Glutamatergic neuron (in vitro differentiated cells): ENCODE results near the gene SCGB1A1. TPM values are rescaled to one million over a fixed set of nuclear protein-coding genes. Genes with fewer than 3 reads are reported as not detected.

Experiments used
- DNase-seq: peaks from one replicate; pipeline ENCODE4 v3.0.0; 2022
- H3K27ac Mint-ChIP-seq: one replicate; pipeline ENCODE4 v1.8.0; 2020; ENCODE audit warnings: mild to moderate bottlenecking, mixed read lengths, inconsistent platforms; ENCODE audit not compliant: unreplicated experiment
- H3K27me3 Mint-ChIP-seq: one replicate; pipeline ENCODE4 v1.8.0; 2020; ENCODE audit warnings: mild to moderate bottlenecking, moderate library complexity, mixed read lengths, inconsistent platforms; ENCODE audit not compliant: unreplicated experiment
- H3K36me3 Mint-ChIP-seq: one replicate; pipeline ENCODE4 v1.8.0; 2020; ENCODE audit warnings: mild to moderate bottlenecking, mixed read lengths, inconsistent platforms; ENCODE audit not compliant: unreplicated experiment
- H3K4me1 Mint-ChIP-seq: one replicate; pipeline ENCODE4 v1.8.0; 2020; ENCODE audit warnings: mild to moderate bottlenecking, low read depth, mixed read lengths, inconsistent platforms; ENCODE audit not compliant: unreplicated experiment
- H3K4me3 Mint-ChIP-seq: one replicate; pipeline ENCODE4 v1.8.0; 2020; ENCODE audit warnings: mild to moderate bottlenecking, mixed read lengths, inconsistent platforms; ENCODE audit not compliant: unreplicated experiment
- H3K9me3 Mint-ChIP-seq: one replicate; pipeline ENCODE4 v1.8.0; 2020; ENCODE audit warnings: mild to moderate bottlenecking, moderate library complexity, mixed read lengths, inconsistent platforms; ENCODE audit not compliant: unreplicated experiment
- total RNA-seq: library from RNA; stranded (reverse); fragmentation: NEBNext Ultra II Directional; extraction: Animal tissue kit (Norgen Biotek cat#: 25700); gene quantifications from one replicate; pipeline ENCODE4 v1.2.1, GENCODE V29; 2021; ENCODE audit not compliant: unreplicated experiment
- TF ChIP-seq, protein P1 (sequence below): fragments of 200-600 bp; sonication (generic); IDR thresholded peaks from one replicate; pipeline ENCODE4 v1.5.0; 2021; ENCODE audit not compliant: partially characterized antibody, unreplicated experiment

SCGB1A1 gene
- total RNA-seq, 1 donor from 2014 or later, result not detected

DNA sequence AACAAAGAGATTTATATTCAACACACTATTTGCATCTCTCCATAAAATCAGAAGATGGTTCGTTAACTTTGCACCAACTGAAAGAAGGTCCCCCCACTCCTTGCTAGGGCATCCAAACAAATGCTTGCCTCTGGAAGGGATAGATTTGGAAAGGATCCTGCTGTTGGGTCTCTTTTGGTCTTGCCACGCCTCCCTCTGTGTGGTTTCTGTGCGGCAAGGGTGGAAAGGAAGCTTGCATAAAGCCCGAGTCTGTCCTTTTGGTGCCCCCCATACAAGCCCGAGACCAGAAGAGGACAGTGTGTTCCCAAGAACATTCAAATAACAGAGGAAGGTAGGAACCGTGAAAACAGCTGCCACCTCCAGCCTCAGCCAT is 15.1 kb downstream of the SCGB1A1 start:
- H3K27me3 Mint-ChIP-seq, result peaks cover 7% of the 10 kb centered on the region

DNA sequence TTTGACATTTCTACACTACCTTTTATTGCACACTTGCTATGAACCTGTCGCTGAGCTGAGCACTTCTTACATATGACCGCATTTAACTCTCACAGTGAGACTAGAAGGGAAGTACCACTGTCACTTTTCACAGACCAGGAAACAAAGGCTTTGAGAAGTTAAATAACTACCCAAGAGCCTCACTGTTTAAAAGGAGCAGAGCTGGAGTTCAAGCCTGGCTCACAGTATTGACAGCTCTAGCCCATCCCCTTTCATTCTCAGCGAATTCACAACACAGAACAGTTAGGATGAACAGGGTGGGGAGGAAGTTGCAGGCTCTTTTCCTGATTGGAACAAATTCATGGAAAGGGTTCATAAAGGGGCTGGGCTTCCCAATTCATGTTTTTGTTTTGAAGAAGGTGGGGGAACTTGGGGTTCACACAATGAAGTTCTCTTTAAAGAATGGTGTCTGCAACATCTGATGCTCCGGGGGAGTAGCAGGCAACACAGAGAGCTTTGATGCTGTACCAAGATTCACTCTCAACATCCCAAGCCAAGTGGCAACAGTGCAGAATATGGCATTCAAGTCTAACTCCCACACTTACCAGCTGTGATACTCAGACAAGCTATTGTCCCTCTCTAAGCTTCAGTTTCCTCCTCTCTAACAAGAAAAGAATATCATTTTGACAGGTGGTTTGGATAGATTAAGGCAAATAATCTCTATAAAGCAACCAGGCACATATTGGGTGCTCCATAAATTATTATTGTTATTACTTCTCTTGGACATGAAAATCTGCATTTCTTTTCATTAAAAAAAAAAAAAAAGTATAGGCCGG is 17.2 kb downstream of the SCGB1A1 start:
- TF ChIP-seq, protein P1, sequence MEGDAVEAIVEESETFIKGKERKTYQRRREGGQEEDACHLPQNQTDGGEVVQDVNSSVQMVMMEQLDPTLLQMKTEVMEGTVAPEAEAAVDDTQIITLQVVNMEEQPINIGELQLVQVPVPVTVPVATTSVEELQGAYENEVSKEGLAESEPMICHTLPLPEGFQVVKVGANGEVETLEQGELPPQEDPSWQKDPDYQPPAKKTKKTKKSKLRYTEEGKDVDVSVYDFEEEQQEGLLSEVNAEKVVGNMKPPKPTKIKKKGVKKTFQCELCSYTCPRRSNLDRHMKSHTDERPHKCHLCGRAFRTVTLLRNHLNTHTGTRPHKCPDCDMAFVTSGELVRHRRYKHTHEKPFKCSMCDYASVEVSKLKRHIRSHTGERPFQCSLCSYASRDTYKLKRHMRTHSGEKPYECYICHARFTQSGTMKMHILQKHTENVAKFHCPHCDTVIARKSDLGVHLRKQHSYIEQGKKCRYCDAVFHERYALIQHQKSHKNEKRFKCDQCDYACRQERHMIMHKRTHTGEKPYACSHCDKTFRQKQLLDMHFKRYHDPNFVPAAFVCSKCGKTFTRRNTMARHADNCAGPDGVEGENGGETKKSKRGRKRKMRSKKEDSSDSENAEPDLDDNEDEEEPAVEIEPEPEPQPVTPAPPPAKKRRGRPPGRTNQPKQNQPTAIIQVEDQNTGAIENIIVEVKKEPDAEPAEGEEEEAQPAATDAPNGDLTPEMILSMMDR, result no peak
- Mint-ChIP-seq H3K36me3 (no peaks in the 10 kb centered on the region), H3K4me1 (peaks cover 7% of the 10 kb centered on the region), H3K4me3 (no peak overlapping the region), H3K27me3 (peaks cover 4% of the 10 kb centered on the region), H3K9me3 (peaks cover 2% of the 10 kb centered on the region), H3K27ac (no peak overlapping the region)
- DNase-seq, result no peak

More for the DNA sequence above, 15.1 kb downstream of the SCGB1A1 start:
- TF ChIP-seq, protein P1, result no peak
- H3K27ac Mint-ChIP-seq, result no peak overlapping the region
- no peak overlapping the region for H3K4me3 Mint-ChIP-seq
- peaks cover 7% of the 10 kb centered on the region for H3K36me3 Mint-ChIP-seq
- H3K9me3 Mint-ChIP-seq, result peaks cover 2% of the 10 kb centered on the region
- H3K4me1 Mint-ChIP-seq, result peaks cover 7% of the 10 kb centered on the region
- no peak for DNase-seq

DNA sequence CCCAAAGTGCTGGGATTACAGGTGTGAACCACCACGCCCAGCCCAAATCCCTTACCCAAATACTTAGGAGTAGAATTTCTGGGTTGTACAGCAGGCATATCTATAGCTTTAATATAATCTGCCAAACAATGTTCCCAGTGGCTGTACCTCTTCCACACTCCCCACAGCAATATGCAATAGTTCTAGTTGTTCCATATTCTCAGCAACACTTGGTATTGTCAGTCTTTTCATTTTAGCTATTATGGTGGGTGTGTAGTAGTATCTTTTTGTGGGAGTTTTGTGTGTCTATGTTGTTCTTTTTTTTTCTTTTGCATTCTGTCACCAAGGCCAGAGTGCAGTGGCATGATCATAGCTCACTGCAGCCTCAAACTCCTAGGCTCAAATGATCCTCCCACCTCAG is 18.8 kb downstream of the SCGB1A1 start:
- TF ChIP-seq, protein P1, result no peak
- H3K27ac Mint-ChIP-seq, result no peak overlapping the region
- H3K4me3 Mint-ChIP-seq, result no peak overlapping the region
- H3K27me3 Mint-ChIP-seq, result peaks cover 6% of the 10 kb centered on the region
- DNase-seq, result no peak
- peaks cover 7% of the 10 kb centered on the region for H3K4me1 Mint-ChIP-seq
- H3K9me3 Mint-ChIP-seq, result no peaks in the 10 kb centered on the region
- H3K36me3 Mint-ChIP-seq, result no peaks in the 10 kb centered on the region

GRCh38 chr11:62438641-62439040 is 19.8 kb downstream of the SCGB1A1 start:
- peaks cover 6% of the 10 kb centered on the region for H3K4me1 Mint-ChIP-seq
- no peak overlapping the region for H3K27ac Mint-ChIP-seq
- H3K36me3 Mint-ChIP-seq, result no peaks in the 10 kb centered on the region
- TF ChIP-seq, protein P1, result no peak
- no peaks in the 10 kb centered on the region for H3K9me3 Mint-ChIP-seq
- H3K27me3 Mint-ChIP-seq, result peaks cover 6% of the 10 kb centered on the region
- no peak overlapping the region for H3K4me3 Mint-ChIP-seq
- no peak for DNase-seq
